GM23338 (cell line): Measurements from ENCODE around the gene GJB5. TPM values are rescaled to one million over a fixed set of nuclear protein-coding genes. Genes with fewer than 3 reads are reported as not detected.

ENCODE experiments used
- ATAC-seq: fragments of 200-7000 bp; cut with Tn5 transposase; 3 replicates; pipeline ENCODE4 v1.9.1; 2020
- DNase-seq: peaks from one replicate; pipeline ENCODE4 v3.0.0-alpha.2; 2015; ENCODE audit warnings: low spot score
- H2AFZ ChIP-seq: fragments of 200-600 bp; sonication (generic); 2 replicates; pipeline ENCODE4 v1.8.0; 2016; ENCODE audit warnings: antibody characterized with exemption, mild to moderate bottlenecking, moderate library complexity
- H3F3A ChIP-seq: fragments of 200-600 bp; sonication (generic); replicated peaks from 2 replicates; pipeline ENCODE4 v1.8.0; 2017; ENCODE audit warnings: antibody characterized with exemption, mixed run types, low read depth
- H3K27ac ChIP-seq: fragments of 200-600 bp; sonication (generic); 2 replicates; pipeline ENCODE4 v1.6.1; 2016; ENCODE audit warnings: low read depth
- H3K27me3 ChIP-seq: fragments of 200-600 bp; sonication (generic); 2 replicates; pipeline ENCODE4 v1.8.0; 2016; ENCODE audit warnings: mild to moderate bottlenecking, mixed run types, moderate library complexity; ENCODE audit not compliant: insufficient read depth
- H3K36me3 ChIP-seq: fragments of 200-600 bp; sonication (generic); 2 replicates; pipeline ENCODE4 v1.8.0; 2016; ENCODE audit warnings: mild to moderate bottlenecking; ENCODE audit not compliant: insufficient read depth
- H3K4me1 ChIP-seq: fragments of 200-600 bp; sonication (generic); 2 replicates; pipeline ENCODE4 v1.8.0; 2016; ENCODE audit warnings: mild to moderate bottlenecking, moderate library complexity; ENCODE audit not compliant: insufficient read depth
- H3K4me2 ChIP-seq: fragments of 200-600 bp; sonication (generic); 2 replicates; pipeline ENCODE4 v1.7.1; 2017; ENCODE audit warnings: mixed run types
- H3K4me3 ChIP-seq: fragments of 200-600 bp; sonication (generic); 2 replicates; pipeline ENCODE4 v1.6.1; 2016; ENCODE audit warnings: mixed run types
- H3K79me2 ChIP-seq: fragments of 200-600 bp; sonication (generic); replicated peaks from 2 replicates; pipeline ENCODE4 v1.8.0; 2017; ENCODE audit warnings: mild to moderate bottlenecking; ENCODE audit not compliant: insufficient read depth
- H3K9me2 ChIP-seq: fragments of 200-600 bp; sonication (generic); 2 replicates; pipeline ENCODE4 v1.8.0; 2017; ENCODE audit not compliant: insufficient read depth
- H4K20me1 ChIP-seq: fragments of 200-600 bp; sonication (generic); replicated peaks from 2 replicates; pipeline ENCODE4 v1.8.0; 2017; ENCODE audit warnings: mild to moderate bottlenecking; ENCODE audit not compliant: insufficient read depth
- H3K27ac Mint-ChIP-seq: 2 replicates; pipeline ENCODE4 v1.8.0; 2020; ENCODE audit warnings: inconsistent platforms, mild to moderate bottlenecking, moderate library complexity, mixed read lengths
- H3K27me3 Mint-ChIP-seq: 3 replicates; pipeline ENCODE4 v1.8.0; 2022; ENCODE audit warnings: low read depth, mild to moderate bottlenecking, moderate library complexity, mixed read lengths, inconsistent platforms; ENCODE audit not compliant: insufficient read depth, poor library complexity
- H3K36me3 Mint-ChIP-seq: 3 replicates; pipeline ENCODE4 v1.8.0; 2021; ENCODE audit warnings: low read depth, mild to moderate bottlenecking, inconsistent platforms, moderate library complexity, mixed read lengths
- H3K4me1 Mint-ChIP-seq: 3 replicates; pipeline ENCODE4 v1.8.0; 2020; ENCODE audit warnings: mild to moderate bottlenecking, inconsistent platforms, mixed read lengths
- H3K4me3 Mint-ChIP-seq: 3 replicates; pipeline ENCODE4 v1.8.0; 2021; ENCODE audit warnings: moderate library complexity, mild to moderate bottlenecking, inconsistent platforms, mixed read lengths
- H3K9me3 Mint-ChIP-seq: 3 replicates; pipeline ENCODE4 v1.8.0; 2020; ENCODE audit warnings: moderate library complexity, mild to moderate bottlenecking, inconsistent platforms, mixed read lengths
- CREB1 ChIP-seq: fragments of 250-450 bp; sonication (Bioruptor Pico); IDR thresholded peaks from 2 replicates; pipeline ENCODE4 v1.5.0; 2020; ENCODE audit warnings: low read depth, mild to moderate bottlenecking, moderate library complexity
- CTCF ChIP-seq, 2 experiments: fragments of 200-600 bp in 1 of 2; sonication (generic) in 1 of 2; conservative IDR thresholded peaks; 2 replicates each; pipeline versions ENCODE4 v1.5.1 to v1.6.1; 2016 to 2017; ENCODE audit warnings: antibody characterized with exemption in 2 of 2, low read depth in 2 of 2, mild to moderate bottlenecking in 2 of 2, moderate library complexity in 1 of 2
- ETS1 ChIP-seq: IDR thresholded peaks from 2 replicates; pipeline ENCODE4 v1.6.1; 2016; ENCODE audit warnings: antibody characterized with exemption
- EZH2phosphoT487 ChIP-seq: fragments of 200-600 bp; sonication (generic); IDR thresholded peaks from one replicate; pipeline ENCODE4 v1.8.1; 2018; ENCODE audit warnings: antibody characterized with exemption; ENCODE audit not compliant: unreplicated experiment
- JUNB ChIP-seq: IDR thresholded peaks from one replicate; pipeline ENCODE4 v1.6.1; 2016; ENCODE audit warnings: antibody characterized with exemption; ENCODE audit not compliant: unreplicated experiment
- NANOG ChIP-seq: IDR thresholded peaks from 2 replicates; pipeline ENCODE4 v1.6.1; 2016; ENCODE audit warnings: antibody characterized with exemption, borderline replicate concordance
- POLR2AphosphoS5 ChIP-seq: IDR thresholded peaks from 2 replicates; pipeline ENCODE4 v1.6.1; 2016; ENCODE audit warnings: antibody characterized with exemption, low read depth
- ZNF114 ChIP-seq: fragments of 250-450 bp; sonication (Bioruptor Pico); IDR thresholded peaks from 2 replicates; pipeline ENCODE4 v1.5.0; 2020; ENCODE audit warnings: mild to moderate bottlenecking, moderate library complexity
- ZNF331 ChIP-seq: fragments of 250-450 bp; sonication (Bioruptor Pico); IDR thresholded peaks from 2 replicates; pipeline ENCODE4 v1.5.0; 2020; ENCODE audit warnings: low read depth, mild to moderate bottlenecking, moderate library complexity
- ZNF462 ChIP-seq: fragments of 250-450 bp; sonication (Bioruptor Pico); IDR thresholded peaks from 2 replicates; pipeline ENCODE4 v1.5.0; 2020; ENCODE audit warnings: mild to moderate bottlenecking, moderate library complexity
- long read RNA-seq: library from polyadenylated mRNA; unstranded; transcript quantifications from one replicate; pipeline ENCODE4 v2.0.0, GENCODE V29; 2020; ENCODE audit not compliant: unreplicated experiment
- polyA plus RNA-seq: library from polyadenylated mRNA; unstranded; fragments of >200 nt; fragmentation: Nextera tagmentation; extraction: Ambion mirVana; gene quantifications from 2 replicates; pipeline ENCODE4 v1.2.1, GENCODE V29; 2016
- total RNA-seq: library from RNA; depleted of rRNA; stranded (reverse); fragments of >200 nt; shearing (Covaris generic); gene quantifications from 2 replicates; pipeline ENCODE4 v1.2.3, GENCODE V29; 2014; rRNA removed
- TF ChIP-seq, protein P1 (sequence below): IDR thresholded peaks from one replicate; pipeline ENCODE4 v1.6.1; 2018; ENCODE audit warnings: antibody characterized with exemption; ENCODE audit not compliant: unreplicated experiment

Gene GJB5
- total RNA-seq (0.50 and 1.4 TPM in 2 replicates), polyA plus RNA-seq (0.64 TPM in 1 of 2 replicates, not detected in the other)
- long read RNA-seq = 0 reads

DNA sequence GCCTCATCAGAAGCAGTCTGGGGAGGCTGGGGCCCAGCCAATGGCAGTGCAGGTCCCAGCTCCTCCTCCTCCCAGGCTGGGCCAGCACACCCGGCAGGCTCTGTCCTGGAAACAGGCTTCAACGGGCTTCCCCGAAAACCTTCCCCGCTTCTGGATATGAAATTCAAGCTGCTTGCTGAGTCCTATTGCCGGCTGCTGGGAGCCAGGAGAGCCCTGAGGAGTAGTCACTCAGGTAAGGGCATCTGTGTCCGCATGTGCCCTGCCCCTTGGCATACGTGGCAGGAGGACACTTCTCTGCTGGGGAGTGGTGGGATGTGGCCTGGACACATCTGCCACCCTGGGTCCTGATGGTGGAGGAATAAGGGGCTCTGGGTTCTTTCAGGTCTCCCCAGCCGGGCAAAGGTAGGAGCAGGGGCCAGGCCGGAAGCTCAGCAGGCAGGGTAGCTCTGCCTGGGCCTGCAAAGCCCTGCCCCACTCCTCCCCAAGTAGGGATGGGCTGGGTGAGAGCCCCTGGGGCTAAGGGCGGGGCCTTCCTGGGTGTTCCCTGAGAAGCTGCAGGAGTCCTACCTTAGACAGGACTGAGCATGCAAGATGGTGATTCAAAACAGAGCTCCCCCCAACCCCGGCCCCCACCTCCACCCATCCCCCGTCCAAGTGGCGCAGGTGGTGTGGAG is at the start of gene GJB5:
Gene GJB5 (plus strand): TSS at position 84 of the 674 bp plus-strand sequence. CDS start 2,284 bp downstream, outside the sequence.
- no peak within 1 kb of the TSS for H3K4me3 ChIP-seq
- H4K20me1 ChIP-seq = no peaks in the 10 kb centered on the region
- H3K27me3 ChIP-seq = no peaks in the 10 kb centered on the region
- TF ChIP-seq CTCF (conservative IDR thresholded peaks at IDR 0.05; ENCODE audit: low read depth in 2 of 2) (no peak), JUNB (no peak), POLR2AphosphoS5 (no peak), CREB1 (CRISPR knock-in tag) (no peak), ZNF462 (CRISPR knock-in tag) (no peak), EZH2phosphoT487 (no peak), NANOG (no peak), ETS1 (no peak), ZNF331 (CRISPR knock-in tag) (no peak), ZNF114 (CRISPR knock-in tag) (no peak)
- TF ChIP-seq, protein P1, sequence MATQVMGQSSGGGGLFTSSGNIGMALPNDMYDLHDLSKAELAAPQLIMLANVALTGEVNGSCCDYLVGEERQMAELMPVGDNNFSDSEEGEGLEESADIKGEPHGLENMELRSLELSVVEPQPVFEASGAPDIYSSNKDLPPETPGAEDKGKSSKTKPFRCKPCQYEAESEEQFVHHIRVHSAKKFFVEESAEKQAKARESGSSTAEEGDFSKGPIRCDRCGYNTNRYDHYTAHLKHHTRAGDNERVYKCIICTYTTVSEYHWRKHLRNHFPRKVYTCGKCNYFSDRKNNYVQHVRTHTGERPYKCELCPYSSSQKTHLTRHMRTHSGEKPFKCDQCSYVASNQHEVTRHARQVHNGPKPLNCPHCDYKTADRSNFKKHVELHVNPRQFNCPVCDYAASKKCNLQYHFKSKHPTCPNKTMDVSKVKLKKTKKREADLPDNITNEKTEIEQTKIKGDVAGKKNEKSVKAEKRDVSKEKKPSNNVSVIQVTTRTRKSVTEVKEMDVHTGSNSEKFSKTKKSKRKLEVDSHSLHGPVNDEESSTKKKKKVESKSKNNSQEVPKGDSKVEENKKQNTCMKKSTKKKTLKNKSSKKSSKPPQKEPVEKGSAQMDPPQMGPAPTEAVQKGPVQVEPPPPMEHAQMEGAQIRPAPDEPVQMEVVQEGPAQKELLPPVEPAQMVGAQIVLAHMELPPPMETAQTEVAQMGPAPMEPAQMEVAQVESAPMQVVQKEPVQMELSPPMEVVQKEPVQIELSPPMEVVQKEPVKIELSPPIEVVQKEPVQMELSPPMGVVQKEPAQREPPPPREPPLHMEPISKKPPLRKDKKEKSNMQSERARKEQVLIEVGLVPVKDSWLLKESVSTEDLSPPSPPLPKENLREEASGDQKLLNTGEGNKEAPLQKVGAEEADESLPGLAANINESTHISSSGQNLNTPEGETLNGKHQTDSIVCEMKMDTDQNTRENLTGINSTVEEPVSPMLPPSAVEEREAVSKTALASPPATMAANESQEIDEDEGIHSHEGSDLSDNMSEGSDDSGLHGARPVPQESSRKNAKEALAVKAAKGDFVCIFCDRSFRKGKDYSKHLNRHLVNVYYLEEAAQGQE = no peak
- H3K4me2 ChIP-seq = no peak within 1 kb of the TSS
- H3F3A ChIP-seq = no peaks in the 10 kb centered on the region
- peak within 1 kb of the TSS; percentile 90 for H2AFZ ChIP-seq
- H3K4me1 ChIP-seq = no peaks in the 10 kb centered on the region; the same call in 1 of the 2 replicates
- H3K36me3 Mint-ChIP-seq = no peaks in the 10 kb centered on the region
- no peaks in the 10 kb centered on the region for H3K79me2 ChIP-seq
- H3K4me3 Mint-ChIP-seq = no peak within 1 kb of the TSS
- no peak within 1 kb of the TSS for H3K27ac Mint-ChIP-seq
- no peaks in the 10 kb centered on the region for H3K36me3 ChIP-seq
- no peak within 1 kb of the TSS for H3K27ac ChIP-seq
- H3K4me1 Mint-ChIP-seq = peaks cover 11% of the 10 kb centered on the region
- peaks cover 9% of the 10 kb centered on the region for H3K27me3 Mint-ChIP-seq
- peak; percentile 27 for DNase-seq
- no peaks in the 10 kb centered on the region for H3K9me3 Mint-ChIP-seq
- 0 out of 2 replicates have a peak, but pooled peaks cover 4% of the 10 kb centered on the region for H3K9me2 ChIP-seq
- ATAC-seq = peak; percentile 80
